OCI-LY7 (cell line): ENCODE measurements around the gene FA2H. TPM values are rescaled to one million over a fixed set of nuclear protein-coding genes. Genes with fewer than 3 reads are reported as not detected.

Experiments
- BruUV-seq: library from RNA; stranded (reverse); fragments of 400-500 nt; replicated peaks from 2 replicates; lab custom pipeline; 2021; lab: Mats Ljungman, UMichigan
- CTCF ChIA-PET: fragments of 300-600 bp; sonication (Branson Sonifier 250); formaldehyde crosslinking; loops from one replicate; lab custom pipeline; 2022; ENCODE audit warnings: antibody characterized with exemption; ENCODE audit not compliant: unreplicated experiment; lab: Charles Lee
- POLR2A ChIA-PET: fragments of 300-600 bp; sonication (Branson Sonifier 250); formaldehyde crosslinking; loops from one replicate; lab custom pipeline; 2022; ENCODE audit warnings: antibody characterized with exemption; lab: Charles Lee
- DNase-seq: peaks from one replicate; pipeline ENCODE4 v3.0.0-alpha.2; 2015; ENCODE audit warnings: low spot score
- H2AFZ ChIP-seq: fragments of 200-600 bp; sonication (generic), shearing (Covaris generic); 2 replicates; pipeline ENCODE4 v1.6.1; 2014; ENCODE audit warnings: mild to moderate bottlenecking, antibody characterized with exemption, low read length, moderate library complexity
- H3K27ac ChIP-seq: fragments of 200-600 bp; sonication (generic); 2 replicates; pipeline ENCODE4 v1.5.1; 2014; ENCODE audit warnings: mixed run types, low read depth, mild to moderate bottlenecking, moderate library complexity, low read length, inconsistent platforms; ENCODE audit not compliant: poor library complexity, severe bottlenecking
- H3K36me3 ChIP-seq: fragments of 200-600 bp; sonication (generic); 2 replicates; pipeline ENCODE4 v1.6.1; 2014; ENCODE audit warnings: mild to moderate bottlenecking, antibody characterized with exemption, low read length, moderate library complexity, mixed read lengths; ENCODE audit not compliant: insufficient read depth
- H3K4me1 ChIP-seq: fragments of 200-600 bp; sonication (generic); 2 replicates; pipeline ENCODE4 v1.5.1; 2014; ENCODE audit warnings: mild to moderate bottlenecking, low read length; ENCODE audit not compliant: insufficient read depth, poor library complexity, severe bottlenecking
- H3K4me2 ChIP-seq: fragments of 200-600 bp; sonication (generic); 2 replicates; pipeline ENCODE4 v1.6.1; 2014; ENCODE audit warnings: mild to moderate bottlenecking, low read length
- H3K4me3 ChIP-seq: fragments of 200-600 bp; sonication (generic); 2 replicates; pipeline ENCODE4 v1.5.1; 2014; ENCODE audit warnings: mild to moderate bottlenecking, low read depth, low read length; ENCODE audit not compliant: poor library complexity, severe bottlenecking
- H3K79me2 ChIP-seq: fragments of 200-600 bp; sonication (generic); 2 replicates; pipeline ENCODE4 v1.6.1; 2016; ENCODE audit warnings: low read depth, mild to moderate bottlenecking, low read length, moderate library complexity, mixed read lengths; ENCODE audit not compliant: insufficient read depth
- H3K9me2 ChIP-seq: fragments of 200-600 bp; sonication (generic); 2 replicates; pipeline ENCODE4 v1.6.1; 2016; ENCODE audit warnings: mild to moderate bottlenecking, low read length, mixed read lengths; ENCODE audit not compliant: insufficient read depth
- H3K9me3 ChIP-seq: fragments of 200-600 bp; sonication (generic); 2 replicates; pipeline ENCODE4 v1.6.1; 2014; ENCODE audit warnings: mild to moderate bottlenecking, mixed run types, low read length, mixed read lengths
- H4K20me1 ChIP-seq: fragments of 200-600 bp; sonication (generic); 2 replicates; pipeline ENCODE4 v1.6.1; 2014; ENCODE audit warnings: mild to moderate bottlenecking, antibody characterized with exemption, low read length, moderate library complexity, mixed read lengths; ENCODE audit not compliant: insufficient read depth
- CTCF ChIP-seq: fragments of 200-600 bp; sonication (generic); conservative IDR thresholded peaks from 2 replicates; pipeline ENCODE4 v1.5.1; 2014; ENCODE audit warnings: mild to moderate bottlenecking, antibody characterized with exemption, low read length, moderate library complexity, mixed read lengths
- EZH2phosphoT487 ChIP-seq: fragments of 200-600 bp; sonication (generic); IDR thresholded peaks from 2 replicates; pipeline ENCODE4 v1.6.1; 2018; ENCODE audit warnings: low read depth, borderline replicate concordance, mild to moderate bottlenecking, mixed run types, antibody characterized with exemption, low read length, moderate library complexity, mixed read lengths
- intact Hi-C: fragments of 100-400 bp; cut with micrococcal nuclease; formaldehyde crosslinking; loops from one replicate; pipeline ENCODE4 v1.10.0; 2022; ENCODE audit not compliant: unreplicated experiment
- total RNA-seq, 2 experiments: library from RNA; depleted of rRNA in 1 of 2; stranded (reverse); fragments of >200 nt in 1 of 2; shearing (Covaris generic) in 1 of 2; gene quantifications; 2 replicates each; pipeline ENCODE4 v1.2.3, GENCODE V29; 2014 to 2022

The FA2H gene
- total RNA-seq, 2 experiments from 2014 or later, result 0.73 to 4.7 TPM

- H3K9me2 ChIP-seq, result no peaks in the 10 kb centered on the region
- no peak overlapping the region for H3K4me3 ChIP-seq
- DNase-seq, result no peak
- no peaks in the 10 kb centered on the region for H3K36me3 ChIP-seq
- POLR2A ChIA-PET, result no interaction called here
- no peaks in the 10 kb centered on the region for H4K20me1 ChIP-seq
- no peaks in the 10 kb centered on the region for H3K79me2 ChIP-seq
- no peaks in the 10 kb centered on the region for H3K9me3 ChIP-seq
- no TSS peak for BruUV-seq
- no peak overlapping the region for H3K4me2 ChIP-seq
- CTCF ChIA-PET, result no interaction called here
- intact Hi-C loops, result loop anchor here (5.0 kb wide), 1 partner anchor 62 kb away; no protein-coding TSS in a partner anchor
- TF ChIP-seq CTCF (no peak), EZH2phosphoT487 (no peak)
- no peak overlapping the region for H3K27ac ChIP-seq
- peaks cover 17% of the 10 kb centered on the region for H3K4me1 ChIP-seq
- no peak overlapping the region for H2AFZ ChIP-seq
These were observed 4.9 kb downstream of the FA2H start for GRCh38 chr16:74769586-74770190.

- POLR2A ChIA-PET, result no interaction called here
- H3K79me2 ChIP-seq, result no peaks in the 10 kb centered on the region
- BruUV-seq, result no TSS peak
- H3K9me2 ChIP-seq, result no peaks in the 10 kb centered on the region
- H3K4me3 ChIP-seq, result no peak overlapping the region
- no peaks in the 10 kb centered on the region for H3K36me3 ChIP-seq
- no peak overlapping the region for H3K4me2 ChIP-seq
- TF ChIP-seq EZH2phosphoT487 (no peak), CTCF (no peak)
- no peak overlapping the region for H3K27ac ChIP-seq
- H3K4me1 ChIP-seq, result peaks cover 17% of the 10 kb centered on the region
- no peaks in the 10 kb centered on the region for H4K20me1 ChIP-seq
- DNase-seq, result no peak
- no peaks in the 10 kb centered on the region for H3K9me3 ChIP-seq
- CTCF ChIA-PET, result no interaction called here
- H2AFZ ChIP-seq, result no peak overlapping the region
- intact Hi-C loops, result no loop called here
These were observed 6.4 kb downstream of the FA2H start for GRCh38 chr16:74768239-74768638.

- POLR2A ChIA-PET, result no interaction called here
- no peak overlapping the region for H3K4me2 ChIP-seq
- H3K27ac ChIP-seq, result no peak overlapping the region
- DNase-seq, result no peak
- H3K9me2 ChIP-seq, result no peaks in the 10 kb centered on the region
- peaks cover 17% of the 10 kb centered on the region for H3K4me1 ChIP-seq
- CTCF ChIA-PET, result no interaction called here
- no peak overlapping the region for H2AFZ ChIP-seq
- TF ChIP-seq EZH2phosphoT487 (no peak), CTCF (no peak)
- intact Hi-C loops, result no loop called here
- no TSS peak for BruUV-seq
- H3K36me3 ChIP-seq, result no peaks in the 10 kb centered on the region
- H3K4me3 ChIP-seq, result no peak overlapping the region
- no peaks in the 10 kb centered on the region for H3K79me2 ChIP-seq
- H4K20me1 ChIP-seq, result no peaks in the 10 kb centered on the region
- H3K9me3 ChIP-seq, result no peaks in the 10 kb centered on the region
These were observed 6.9 kb downstream of the FA2H start for GRCh38 chr16:74767749-74768148.
